HepG2 (cell line): ENCODE results near the gene FAAP100. TPM values are rescaled to one million over a fixed set of nuclear protein-coding genes. Genes with fewer than 3 reads are reported as not detected.

Experiments used
- ATAC-seq: fragments of 200-7000 bp; cut with Tn5 transposase; 3 replicates; pipeline ENCODE4 v1.9.1; 2020; ENCODE audit warnings: mild to moderate bottlenecking, moderate library complexity
- BruUV-seq: library from RNA; stranded (reverse); fragments of 400-500 nt; replicated peaks from 2 replicates; lab custom pipeline; 2021; lab: Mats Ljungman, UMichigan
- CTCF ChIA-PET: fragments of 300-600 bp; formaldehyde crosslinking; extraction: SDS; loops from one replicate; lab custom pipeline; 2021; ENCODE audit warnings: low total read pairs, inconsistent platforms, low intra/inter-chr PET ratio; lab: Yijun Ruan, JAX
- POLR2A ChIA-PET: fragments of 350-600 bp; sonication (Branson Sonifier 250); formaldehyde crosslinking; loops from one replicate; lab custom pipeline; 2020; ENCODE audit warnings: antibody characterized with exemption, inconsistent platforms; lab: Yijun Ruan, JAX
- DNase-seq: peaks from one replicate; pipeline ENCODE4 v3.0.0-alpha.2; 2015; ENCODE audit warnings: low spot score
- FAIRE-seq: peaks from 3 replicates; lab custom pipeline; 2011; peaks lifted over from hg19 to GRCh38; lab: Jason Lieb, UNC
- H2AFZ ChIP-seq: one replicate; pipeline ENCODE4 v1.6.1; 2011; ENCODE audit warnings: low read length, inconsistent platforms
- H3K27ac ChIP-seq: fragments of 300-600 bp; 3 replicates; pipeline ENCODE4 v1.8.0; 2011; ENCODE audit warnings: mixed run types, mild to moderate bottlenecking, mixed read lengths, low read length, inconsistent platforms; ENCODE audit not compliant: insufficient read depth; ENCODE audit errors: extremely low read length
- H3K27me3 ChIP-seq, 2 experiments: fragments of 200-600 bp in 1 of 2; 2 replicates in 1 of 2; 3 replicates in 1 of 2; pipeline versions ENCODE4 v1.6.0 to v1.8.0; 2011; ENCODE audit warnings: low read length in 2 of 2, mild to moderate bottlenecking in 2 of 2, moderate library complexity in 2 of 2, inconsistent platforms in 1 of 2; ENCODE audit not compliant: insufficient read depth in 2 of 2, control insufficient read depth in 1 of 2
- H3K36me3 ChIP-seq, 2 experiments: fragments of 200-600 bp in 1 of 2; replicated peaks in 1 of 2; 2 replicates in 1 of 2; 3 replicates in 1 of 2; pipeline versions ENCODE4 v1.5.1 to v1.8.0; 2011; ENCODE audit warnings: low read length in 2 of 2, inconsistent platforms in 1 of 2; ENCODE audit not compliant: insufficient read depth in 2 of 2, control insufficient read depth in 1 of 2
- H3K4me1 ChIP-seq: 2 replicates; pipeline ENCODE4 v1.5.1; 2012; ENCODE audit warnings: low read length, inconsistent platforms; ENCODE audit not compliant: insufficient read depth
- H3K4me2 ChIP-seq: 2 replicates; pipeline ENCODE4 v1.6.0; 2011; ENCODE audit warnings: low read depth, low read length, inconsistent platforms
- H3K4me3 ChIP-seq, 3 experiments: fragments of 200-600 bp in 1 of 3; sonication (generic), shearing (Covaris generic) in 1 of 3; replicated peaks in 1 of 3; 2 replicates each; pipeline ENCODE4 v1.5.1; 2011 to 2016; ENCODE audit warnings: low read length in 3 of 3, inconsistent platforms in 2 of 3, low read depth in 2 of 3, mild to moderate bottlenecking in 2 of 3, control low read depth in 1 of 3, mixed read lengths in 1 of 3; ENCODE audit not compliant: insufficient read depth in 1 of 3
- H3K79me2 ChIP-seq: one replicate; pipeline ENCODE4 v1.6.1; 2011; ENCODE audit warnings: low read length, inconsistent platforms; ENCODE audit not compliant: insufficient read depth
- H3K9ac ChIP-seq: 2 replicates; pipeline ENCODE4 v1.6.0; 2011; ENCODE audit warnings: mild to moderate bottlenecking, low read depth, low read length, inconsistent platforms; ENCODE audit not compliant: insufficient read depth
- H3K9me3 ChIP-seq: 2 replicates; pipeline ENCODE4 v1.5.1; 2012; ENCODE audit warnings: mild to moderate bottlenecking, low read length
- H4K20me1 ChIP-seq: 2 replicates; pipeline ENCODE4 v1.6.0; 2011; ENCODE audit warnings: inconsistent platforms, mild to moderate bottlenecking, low read length, moderate library complexity; ENCODE audit not compliant: insufficient read depth
- ASH2L ChIP-seq: fragments of 300-600, 200-600 bp; sonication (generic); IDR thresholded peaks from 2 replicates; pipeline ENCODE4 v1.7.0; 2017; ENCODE audit warnings: low read depth, mild to moderate bottlenecking, moderate library complexity, mixed read lengths, low read length; ENCODE audit not compliant: insufficient read length
- CAMTA2 ChIP-seq: sonication (generic); formaldehyde crosslinking; IDR thresholded peaks from 2 replicates; pipeline ENCODE4 v1.4.0; 2020; ENCODE audit warnings: mild to moderate bottlenecking, missing genetic modification reagents, borderline replicate concordance
- GABPB1 ChIP-seq: IDR thresholded peaks from 2 replicates; pipeline ENCODE4 v1.6.1; 2016; ENCODE audit warnings: mild to moderate bottlenecking, missing genetic modification reagents, moderate library complexity, missing compliant biosample characterization
- GFI1 ChIP-seq: sonication (generic); formaldehyde crosslinking; IDR thresholded peaks from 2 replicates; pipeline ENCODE4 v1.5.0; 2020; ENCODE audit warnings: missing genetic modification reagents, mild to moderate bottlenecking, borderline replicate concordance
- GLI4 ChIP-seq: sonication (generic); formaldehyde crosslinking; IDR thresholded peaks from 2 replicates; pipeline ENCODE4 v1.5.1; 2020; ENCODE audit warnings: missing genetic modification reagents, mild to moderate bottlenecking, moderate library complexity, borderline replicate concordance
- GPBP1L1 ChIP-seq: sonication (generic); formaldehyde crosslinking; IDR thresholded peaks from 2 replicates; pipeline ENCODE4 v1.5.0; 2020; ENCODE audit warnings: mild to moderate bottlenecking, missing genetic modification reagents
- IRF2 ChIP-seq: IDR thresholded peaks from 2 replicates; pipeline ENCODE4 v1.6.1; 2018; ENCODE audit warnings: missing genetic modification reagents, missing compliant biosample characterization
- JDP2 ChIP-seq: sonication (generic); formaldehyde crosslinking; IDR thresholded peaks from 2 replicates; pipeline ENCODE4 v1.8.1; 2022; ENCODE audit warnings: missing genetic modification reagents, borderline replicate concordance
- KAT2B ChIP-seq: fragments of 150-350 bp; IDR thresholded peaks from 2 replicates; pipeline ENCODE4 v1.6.1; 2014; ENCODE audit warnings: low read depth, low read length, borderline replicate concordance
- MEIS2 ChIP-seq: sonication (generic); formaldehyde crosslinking; IDR thresholded peaks from 2 replicates; pipeline ENCODE4 v1.9.0; 2021; ENCODE audit warnings: mild to moderate bottlenecking, missing genetic modification reagents
- SATB2 ChIP-seq: sonication (generic); formaldehyde crosslinking; IDR thresholded peaks from 2 replicates; pipeline ENCODE4 v1.5.0; 2020; ENCODE audit warnings: missing genetic modification reagents
- SSRP1 ChIP-seq: IDR thresholded peaks from 2 replicates; pipeline ENCODE4 v1.6.1; 2016; ENCODE audit warnings: control low read depth
- TEAD3 ChIP-seq: optimal IDR thresholded peaks from 2 replicates; pipeline ENCODE3; 2016; ENCODE audit warnings: borderline replicate concordance
- TIGD3 ChIP-seq: sonication (generic); formaldehyde crosslinking; IDR thresholded peaks from 2 replicates; pipeline ENCODE4 v1.5.1; 2020; ENCODE audit warnings: mild to moderate bottlenecking, missing genetic modification reagents, borderline replicate concordance
- ZNF367 ChIP-seq: sonication (generic); formaldehyde crosslinking; IDR thresholded peaks from 2 replicates; pipeline ENCODE4 v1.4.0; 2020; ENCODE audit warnings: missing genetic modification reagents, borderline replicate concordance
- ZNF572 ChIP-seq: sonication (generic); formaldehyde crosslinking; IDR thresholded peaks from 2 replicates; pipeline ENCODE4 v1.5.1; 2020; ENCODE audit warnings: mild to moderate bottlenecking, missing genetic modification reagents
- ZNF687 ChIP-seq: sonication (generic); formaldehyde crosslinking; IDR thresholded peaks from 2 replicates; pipeline ENCODE4 v1.5.1; 2020; ENCODE audit warnings: mild to moderate bottlenecking, missing genetic modification reagents, moderate library complexity
- ZNF747 ChIP-seq: sonication (generic); formaldehyde crosslinking; IDR thresholded peaks from 2 replicates; pipeline ENCODE4 v1.8.1; 2023; ENCODE audit warnings: missing genetic modification reagents, mild to moderate bottlenecking, borderline replicate concordance
- WGBS: methylation state at CpG from one replicate; pipeline ENCODE4 v1.1.6; 2017; ENCODE audit warnings: low lambda C conversion rate; 5-methylcytosine and 5-hydroxymethylcytosine counted together
- in situ Hi-C: cut with HindIII; loops from 2 replicates; pipeline ENCODE4 v1.10.0; 2017; ENCODE audit warnings: low pct_unique_long_range_greater_than_20kb; ENCODE audit not compliant: extremely low pct_ligation_motif_present
- intact Hi-C: fragments of 100-400 bp; cut with micrococcal nuclease; formaldehyde crosslinking; loops from one replicate; pipeline ENCODE4 v1.10.0; 2022; ENCODE audit not compliant: unreplicated experiment
- polyA plus RNA-seq, 8 experiments: library from polyadenylated mRNA; depleted of rRNA in 3 of 8; stranded (reverse) in 7 of 8; unstranded in 1 of 8; fragments of >200 nt; fragmentation: Illumina TruSeq in 4 of 8; extraction: Trizol in 4 of 8; gene quantifications; 2 replicates each; pipeline versions ENCODE4 v1.2.1 to v1.2.3, GENCODE V29; 2011 to 2016; ENCODE audit warnings: low read depth in 4 of 8, missing spikeins in 1 of 8, mixed read lengths in 1 of 8; ENCODE audit not compliant: insufficient read depth in 1 of 8
- total RNA-seq, 5 experiments: library from RNA; depleted of rRNA; stranded (reverse); fragments of >200 nt; fragmentation: Illumina TruSeq; extraction: Trizol; gene quantifications; 2 replicates each; pipeline ENCODE4 v1.2.3, GENCODE V29; 2016; ENCODE audit warnings: low read depth in 1 of 5

The FAAP100 gene
- total and polyA plus RNA-seq, 2 of the 13 experiments (the other 11 are each of a cell fraction or from before 2014, with no cell fraction given) = 7.6 to 20.8 TPM

- ChIA-PET CTCF (no interaction called here), POLR2A (interaction anchor here (0.8 to 2.5 kb wide), 16 partner anchors 9 to 156 kb away, joined by 3 to 27 read pairs (median 4); partner anchors contain the start of genes ACTG1, ARL16 and HGS)
- H3K4me3 ChIP-seq = peak overlapping the region; percentile 95 to 97 (median 96)
- peaks cover 4% of the 10 kb centered on the region; the same call in 1 of the 2 replicates for H4K20me1 ChIP-seq
- H3K27ac ChIP-seq = peak overlapping the region; percentile 67
- in situ Hi-C loops = no loop called here
- H3K9ac ChIP-seq = peak overlapping the region; percentile 79
- peaks cover 50% of the 10 kb centered on the region for H3K4me1 ChIP-seq
- H3K27me3 ChIP-seq = no peaks in the 10 kb centered on the region; a peak in 1 of 5 replicates
- no TSS peak for BruUV-seq
- H3K4me2 ChIP-seq = peak overlapping the region; percentile 98
- 2% methylated on average over 13 of the region's 19 CpGs for WGBS
- H3K36me3 ChIP-seq = peaks cover 11 to 28% of the 10 kb centered on the region in 2 experiments; a peak in 4 of 5 replicates
- ATAC-seq (peak; percentile 50), DNase-seq (peak; percentile 70), FAIRE-seq (peak; percentile 44)
- H2AFZ ChIP-seq = no peak overlapping the region
- peaks cover 10% of the 10 kb centered on the region for H3K79me2 ChIP-seq
- intact Hi-C loops = loop anchor here (2.0 kb wide), 1 partner anchor 24 kb away; no protein-coding TSS in a partner anchor
- H3K9me3 ChIP-seq = no peaks in the 10 kb centered on the region
- no peak for TF ChIP-seq ZNF367 (CRISPR knock-in tag)
- peak; percentile 30 for TF ChIP-seq ZNF687 (CRISPR knock-in tag)
- no peak for TF ChIP-seq TIGD3 (CRISPR knock-in tag)
- no peak for TF ChIP-seq GPBP1L1
- TF ChIP-seq MEIS2 = no peak
- TF ChIP-seq ZNF747 (CRISPR knock-in tag) = no peak
- TF ChIP-seq ZNF572 (CRISPR knock-in tag) = peak; percentile 71; the same call in 1 of the 2 replicates
- TF ChIP-seq GABPB1 (CRISPR knock-in tag) = no peak; the same call in 1 of the 2 replicates
- TF ChIP-seq KAT2B = no peak
- 0 out of 2 replicates have a peak, but pooled peaks have one; percentile 2 for TF ChIP-seq CAMTA2 (CRISPR knock-in tag)
- peak; percentile 24; the same call in 1 of the 2 replicates for TF ChIP-seq SSRP1 (CRISPR knock-in tag)
- TF ChIP-seq GLI4 = peak; percentile 16; the same call in 1 of the 2 replicates
- no peak for TF ChIP-seq SATB2 (CRISPR knock-in tag)
- TF ChIP-seq GFI1 = no peak
- no peak for TF ChIP-seq IRF2 (CRISPR knock-in tag)
- no peak for TF ChIP-seq JDP2 (CRISPR knock-in tag)
- no peak for TF ChIP-seq ASH2L
- TF ChIP-seq TEAD3 = no peak
Observed at GRCh38 chr17:81553018-81553615, 964 bp upstream of the FAAP100 start.
